ENCODE data around the gene NKAPL. TPM values are rescaled to one million over a fixed set of nuclear protein-coding genes. Genes with fewer than 3 reads are reported as not detected.

NKAPL gene
- total and polyA plus RNA-seq, 2 of the 13 experiments (the other 11 are each of a cell fraction or from before 2014, with no cell fraction given): not detected

DNA sequence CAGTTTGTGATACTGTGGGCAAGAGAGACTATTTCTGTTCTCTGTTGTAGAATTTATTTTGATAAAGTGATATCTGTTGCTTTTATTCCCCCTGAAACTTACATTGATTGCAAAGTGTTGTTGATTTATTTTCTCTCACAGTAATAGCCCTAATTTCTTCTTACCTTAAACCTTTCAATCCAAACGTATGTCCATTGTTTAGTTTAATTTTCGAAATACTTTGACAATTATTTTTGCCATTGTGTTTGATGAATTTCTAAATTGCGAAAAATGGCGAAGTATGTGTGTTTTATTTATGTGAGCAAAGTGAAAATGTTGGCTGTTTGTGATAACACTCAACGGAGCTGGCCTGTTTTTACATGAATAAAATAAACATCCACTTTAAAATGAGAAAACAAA lies 7.5 kb downstream of the NKAPL start:
- DNase-seq (ENCODE audit: low spot score) (no peak), ATAC-seq (no peak), FAIRE-seq (no peak)
- WGBS (ENCODE audit: low lambda C conversion rate): 7% methylated on average over 5 of the region's 5 CpGs
- no peaks in the 10 kb centered on the region for H4K20me1 ChIP-seq (ENCODE audit: insufficient read depth, low read length)
- peak overlapping the region; percentile 51 for H3K27ac ChIP-seq (ENCODE audit: extremely low read length, insufficient read depth, low read length)
- H3K79me2 ChIP-seq (ENCODE audit: insufficient read depth, low read length): peaks cover 19% of the 10 kb centered on the region
- H3K4me1 ChIP-seq (ENCODE audit: insufficient read depth, low read length): peaks cover 26% of the 10 kb centered on the region
- H3K4me2 ChIP-seq (ENCODE audit: low read depth, low read length): peak overlapping the region; percentile 80
- H3K9me3 ChIP-seq (ENCODE audit: low read length): no peaks in the 10 kb centered on the region
- CTCF ChIA-PET (ENCODE audit: low intra/inter-chr PET ratio, low total read pairs): no interaction called here
- peaks cover 0 to 17% of the 10 kb centered on the region in 2 experiments; a peak in 3 of 5 replicates for H3K27me3 ChIP-seq (ENCODE audit: control insufficient read depth in 1 of 2, insufficient read depth in 2 of 2, low read length in 2 of 2)
- TSS peak; percentile 90 for BruUV-seq (replicated peaks)
- peak overlapping the region; percentile 91 for H2AFZ ChIP-seq (ENCODE audit: low read length)
- POLR2A ChIA-PET: interaction anchor here (0.6 to 3.2 kb wide), 22 partner anchors 11 to 594 kb away, joined by 3 to 67 read pairs (median 8); partner anchors contain the start of genes PGBD1, ZKSCAN3, ZKSCAN4 and ZKSCAN8
- in situ Hi-C loops (cut with HindIII; ENCODE audit: extremely low pct_ligation_motif_present, low pct_unique_long_range_greater_than_20kb) (no loop called here), intact Hi-C loops (cut with micrococcal nuclease; ENCODE audit: unreplicated experiment) (loop anchor here (5.0 kb wide), 1 partner anchor 56 kb away; no protein-coding TSS in a partner anchor)
- H3K36me3 ChIP-seq (replicated peaks in 1 of 2; ENCODE audit: control insufficient read depth in 1 of 2, insufficient read depth in 2 of 2, low read length in 2 of 2): no peaks in the 10 kb centered on the region
- peak overlapping the region; percentile 80 for H3K9ac ChIP-seq (ENCODE audit: insufficient read depth, low read depth, low read length)
- peak overlapping the region; percentile 85 to 91 (median 87) for H3K4me3 ChIP-seq (replicated peaks in 1 of 3; ENCODE audit: insufficient read depth in 1 of 3, low read depth in 2 of 3, low read length in 3 of 3)
- TF ChIP-seq HMGA1 (CRISPR knock-in tag; conservative IDR thresholded peaks at IDR 0.05): no peak
- no peak for TF ChIP-seq ZNF3 (CRISPR knock-in tag; IDR thresholded peaks at IDR 0.05)
- 0 out of 2 replicates have a peak, but pooled peaks have one; percentile 40 for TF ChIP-seq NAIF1 (CRISPR knock-in tag; IDR thresholded peaks at IDR 0.05; ENCODE audit: borderline replicate concordance)
- TF ChIP-seq ZNF775 (CRISPR knock-in tag; IDR thresholded peaks at IDR 0.05; ENCODE audit: borderline replicate concordance): no peak
- no peak for TF ChIP-seq SRSF4 (IDR thresholded peaks at IDR 0.05; ENCODE audit: low read depth, low read length, poor library complexity, severe bottlenecking)
- TF ChIP-seq, protein P1, sequence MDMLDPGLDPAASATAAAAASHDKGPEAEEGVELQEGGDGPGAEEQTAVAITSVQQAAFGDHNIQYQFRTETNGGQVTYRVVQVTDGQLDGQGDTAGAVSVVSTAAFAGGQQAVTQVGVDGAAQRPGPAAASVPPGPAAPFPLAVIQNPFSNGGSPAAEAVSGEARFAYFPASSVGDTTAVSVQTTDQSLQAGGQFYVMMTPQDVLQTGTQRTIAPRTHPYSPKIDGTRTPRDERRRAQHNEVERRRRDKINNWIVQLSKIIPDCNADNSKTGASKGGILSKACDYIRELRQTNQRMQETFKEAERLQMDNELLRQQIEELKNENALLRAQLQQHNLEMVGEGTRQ (IDR thresholded peaks at IDR 0.05; ENCODE audit: low read depth, low read length): no peak
- TF ChIP-seq, protein P1 (CRISPR knock-in tag; IDR thresholded peaks at IDR 0.05; ENCODE audit: borderline replicate concordance): 0 out of 2 replicates have a peak, but pooled peaks have one; percentile 21
- TF ChIP-seq, protein P2, sequence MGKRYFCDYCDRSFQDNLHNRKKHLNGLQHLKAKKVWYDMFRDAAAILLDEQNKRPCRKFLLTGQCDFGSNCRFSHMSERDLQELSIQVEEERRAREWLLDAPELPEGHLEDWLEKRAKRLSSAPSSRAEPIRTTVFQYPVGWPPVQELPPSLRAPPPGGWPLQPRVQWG (CRISPR knock-in tag; IDR thresholded peaks at IDR 0.05; ENCODE audit: borderline replicate concordance, low read depth): no peak
- TF ChIP-seq MBD4 (IDR thresholded peaks at IDR 0.05; ENCODE audit: borderline replicate concordance, low read length): no peak
- TF ChIP-seq RBM39 (IDR thresholded peaks at IDR 0.05; ENCODE audit: low read depth, low read length, poor library complexity, severe bottlenecking): no peak
- TF ChIP-seq ELF4 (CRISPR knock-in tag; IDR thresholded peaks at IDR 0.05; ENCODE audit: borderline replicate concordance): peak; percentile 55; the same call in 1 of the 2 replicates
- TF ChIP-seq, protein P3, sequence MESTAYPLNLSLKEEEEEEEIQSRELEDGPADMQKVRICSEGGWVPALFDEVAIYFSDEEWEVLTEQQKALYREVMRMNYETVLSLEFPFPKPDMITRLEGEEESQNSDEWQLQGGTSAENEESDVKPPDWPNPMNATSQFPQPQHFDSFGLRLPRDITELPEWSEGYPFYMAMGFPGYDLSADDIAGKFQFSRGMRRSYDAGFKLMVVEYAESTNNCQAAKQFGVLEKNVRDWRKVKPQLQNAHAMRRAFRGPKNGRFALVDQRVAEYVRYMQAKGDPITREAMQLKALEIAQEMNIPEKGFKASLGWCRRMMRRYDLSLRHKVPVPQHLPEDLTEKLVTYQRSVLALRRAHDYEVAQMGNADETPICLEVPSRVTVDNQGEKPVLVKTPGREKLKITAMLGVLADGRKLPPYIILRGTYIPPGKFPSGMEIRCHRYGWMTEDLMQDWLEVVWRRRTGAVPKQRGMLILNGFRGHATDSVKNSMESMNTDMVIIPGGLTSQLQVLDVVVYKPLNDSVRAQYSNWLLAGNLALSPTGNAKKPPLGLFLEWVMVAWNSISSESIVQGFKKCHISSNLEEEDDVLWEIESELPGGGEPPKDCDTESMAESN (CRISPR knock-in tag; conservative IDR thresholded peaks at IDR 0.05): no peak
- peak; percentile 85 for TF ChIP-seq ZNF816 (CRISPR knock-in tag; IDR thresholded peaks at IDR 0.05; ENCODE audit: borderline replicate concordance)
- TF ChIP-seq ZBTB3 (CRISPR knock-in tag; IDR thresholded peaks at IDR 0.05; ENCODE audit: borderline replicate concordance, low read depth): 0 out of 2 replicates have a peak, but pooled peaks have one; percentile 6
- TF ChIP-seq, protein P4, sequence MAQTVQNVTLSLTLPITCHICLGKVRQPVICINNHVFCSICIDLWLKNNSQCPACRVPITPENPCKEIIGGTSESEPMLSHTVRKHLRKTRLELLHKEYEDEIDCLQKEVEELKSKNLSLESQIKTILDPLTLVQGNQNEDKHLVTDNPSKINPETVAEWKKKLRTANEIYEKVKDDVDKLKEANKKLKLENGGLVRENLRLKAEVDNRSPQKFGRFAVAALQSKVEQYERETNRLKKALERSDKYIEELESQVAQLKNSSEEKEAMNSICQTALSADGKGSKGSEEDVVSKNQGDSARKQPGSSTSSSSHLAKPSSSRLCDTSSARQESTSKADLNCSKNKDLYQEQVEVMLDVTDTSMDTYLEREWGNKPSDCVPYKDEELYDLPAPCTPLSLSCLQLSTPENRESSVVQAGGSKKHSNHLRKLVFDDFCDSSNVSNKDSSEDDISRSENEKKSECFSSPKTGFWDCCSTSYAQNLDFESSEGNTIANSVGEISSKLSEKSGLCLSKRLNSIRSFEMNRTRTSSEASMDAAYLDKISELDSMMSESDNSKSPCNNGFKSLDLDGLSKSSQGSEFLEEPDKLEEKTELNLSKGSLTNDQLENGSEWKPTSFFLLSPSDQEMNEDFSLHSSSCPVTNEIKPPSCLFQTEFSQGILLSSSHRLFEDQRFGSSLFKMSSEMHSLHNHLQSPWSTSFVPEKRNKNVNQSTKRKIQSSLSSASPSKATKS (CRISPR knock-in tag; IDR thresholded peaks at IDR 0.05): no peak
- peak; percentile 94 for TF ChIP-seq CBX2 (IDR thresholded peaks at IDR 0.05; ENCODE audit: low read depth, low read length)
- no peak for TF ChIP-seq CBX2 (CRISPR knock-in tag; IDR thresholded peaks at IDR 0.05; ENCODE audit: low read depth)
- no peak for TF ChIP-seq DR1 (CRISPR knock-in tag; IDR thresholded peaks at IDR 0.05)

Measured in HepG2 (cell line).